T-helper 9 cell (primary cell): Measurements from ENCODE around the gene RFESD.
A peak's percentile ranks its signal among the peaks of the same experiment; 100 is the strongest.
"Not testable (repeated sequence)": the region's sequence is repeated elsewhere in the genome, so short reads cannot be mapped to it uniquely, and the experiment has no call there.

Experiments used
- DNase-seq: peaks from one replicate; pipeline ENCODE4 v3.0.0-alpha.2; 2020

The RFESD gene

DNA sequence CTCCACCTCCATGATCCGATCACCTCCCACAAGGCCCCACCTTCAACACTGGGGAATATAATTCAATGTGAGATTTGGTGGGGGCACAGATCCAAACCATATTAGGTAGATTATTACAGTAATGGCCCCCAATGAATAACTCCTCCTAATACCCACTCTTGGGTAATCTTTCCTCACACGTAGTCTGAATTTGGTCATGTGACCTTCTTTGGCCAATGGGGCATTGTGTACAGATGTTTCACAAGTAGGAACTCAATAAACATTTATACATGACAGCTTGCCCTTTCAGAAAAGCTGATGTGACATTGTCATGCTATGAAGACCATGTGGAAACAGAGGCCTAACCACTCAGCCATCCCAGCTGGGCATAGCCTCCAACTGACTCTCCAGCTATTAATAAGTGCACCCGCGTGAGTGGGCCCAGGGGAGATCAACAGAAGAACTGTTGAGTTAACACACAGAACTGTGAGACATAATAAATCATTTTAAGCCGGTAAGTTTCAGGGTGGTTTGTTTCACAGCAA, 16.1 kb upstream of the RFESD start:
- DNase-seq = no peak

GRCh38 chr5:95631255-95631958, 15.2 kb upstream of the RFESD start:
- no peak for DNase-seq

- peak; percentile 53 for DNase-seq
Observed at GRCh38 chr5:95631991-95632675, 14.4 kb upstream of the RFESD start.

GRCh38 chr5:95632942-95633341, 13.6 kb upstream of the RFESD start:
- not testable (repeated sequence) for DNase-seq

GRCh38 chr5:95633671-95634070, 12.9 kb upstream of the RFESD start:
- no peak for DNase-seq

DNA sequence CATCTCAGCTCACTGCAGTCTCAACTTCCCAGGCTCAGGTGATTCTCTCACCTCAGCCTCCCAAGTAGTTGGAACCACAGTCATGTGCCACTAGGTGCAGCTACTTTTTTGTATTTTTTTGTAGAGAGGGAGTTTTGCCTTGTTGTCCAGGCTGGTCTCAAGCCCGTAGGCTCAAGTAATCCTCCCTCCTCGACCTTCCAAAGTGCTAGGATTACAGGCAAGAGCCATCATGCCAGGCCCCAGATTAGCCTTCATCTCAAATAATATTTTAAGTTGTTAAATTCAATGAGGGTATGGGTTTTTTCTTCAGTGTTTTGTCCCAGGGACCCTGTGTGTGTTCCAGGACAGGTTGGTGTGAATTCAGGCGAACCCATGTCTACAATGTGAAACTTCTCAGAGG, 12.5 kb upstream of the RFESD start:
- no peak for DNase-seq

- DNase-seq = no peak
Observed at GRCh38 chr5:95638632-95639031, 7.9 kb upstream of the RFESD start.

- DNase-seq = no peak
Observed at GRCh38 chr5:95641741-95642220, 4.8 kb upstream of the RFESD start.

DNA sequence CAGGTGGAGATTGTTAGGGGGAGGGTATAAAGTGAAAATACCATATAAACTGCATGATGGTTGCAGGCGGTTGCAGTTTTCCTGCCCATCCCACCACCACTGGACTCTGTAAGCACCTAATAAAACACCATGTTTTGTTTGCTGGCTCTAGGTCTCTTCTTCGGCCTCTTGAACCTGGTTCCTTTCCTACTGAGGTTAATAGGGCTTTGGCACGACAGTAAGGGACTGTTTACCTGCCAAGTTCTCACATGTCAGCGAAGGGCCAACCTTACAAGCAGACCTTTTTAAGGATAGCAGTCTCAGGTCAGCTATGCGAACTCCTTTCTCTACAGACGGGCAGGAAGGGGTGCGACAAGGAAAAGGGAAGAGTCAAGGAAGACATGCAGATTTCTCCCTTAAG, 3.4 kb upstream of the RFESD start:
- DNase-seq = no peak

- DNase-seq = no peak
Observed at GRCh38 chr5:95644351-95645042, 2.1 kb upstream of the RFESD start.

GRCh38 chr5:95646226-95646568, 380 bp upstream of the RFESD start:
- DNase-seq = not testable (repeated sequence)

DNA sequence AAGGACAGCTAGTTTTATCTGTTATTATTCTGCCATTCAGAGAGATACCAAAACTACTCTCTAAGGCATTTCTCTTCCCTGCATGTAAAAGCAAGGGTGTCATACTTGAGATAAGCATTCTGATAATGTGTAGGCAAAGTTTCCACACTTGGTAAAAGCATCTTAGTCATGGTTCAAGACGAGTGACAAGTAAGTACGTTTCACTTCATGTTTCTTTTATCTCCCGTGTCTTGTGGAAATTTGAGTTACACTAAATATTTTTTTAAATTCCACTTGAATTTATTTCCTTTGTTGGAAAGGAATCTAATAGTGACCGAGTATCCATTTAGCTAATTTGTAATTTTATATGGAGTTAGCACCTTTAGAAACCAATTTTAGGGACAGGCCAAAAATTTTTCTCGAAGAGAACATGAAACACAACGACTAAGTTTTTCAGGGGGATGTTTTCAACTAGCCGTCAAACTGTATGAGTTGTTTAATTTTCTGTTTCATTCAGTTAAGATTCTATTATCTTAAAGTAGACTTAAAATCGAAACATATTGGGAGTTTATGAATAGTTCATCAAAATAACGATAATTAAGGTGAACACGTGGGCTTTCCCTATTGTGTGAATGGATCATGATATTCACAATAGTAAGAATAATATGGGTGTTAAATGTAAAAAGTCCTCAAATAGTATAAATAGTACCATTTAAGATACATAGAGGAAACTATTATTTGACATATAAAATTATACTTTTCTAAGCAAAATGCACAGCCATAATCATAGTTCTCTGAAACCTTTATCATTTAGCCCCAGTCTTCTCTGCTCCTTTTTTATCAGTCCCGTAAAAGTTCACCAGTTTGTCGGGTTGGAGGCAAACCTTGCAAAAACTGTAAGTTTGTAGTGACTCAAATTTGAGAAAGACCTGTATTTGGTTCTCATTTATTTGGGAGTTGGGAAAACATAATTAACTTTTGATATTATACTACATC, 1.6 kb downstream of the RFESD start:
- DNase-seq = no peak

- DNase-seq = no peak
Observed at GRCh38 chr5:95649274-95649673, 2.7 kb downstream of the RFESD start.

DNA sequence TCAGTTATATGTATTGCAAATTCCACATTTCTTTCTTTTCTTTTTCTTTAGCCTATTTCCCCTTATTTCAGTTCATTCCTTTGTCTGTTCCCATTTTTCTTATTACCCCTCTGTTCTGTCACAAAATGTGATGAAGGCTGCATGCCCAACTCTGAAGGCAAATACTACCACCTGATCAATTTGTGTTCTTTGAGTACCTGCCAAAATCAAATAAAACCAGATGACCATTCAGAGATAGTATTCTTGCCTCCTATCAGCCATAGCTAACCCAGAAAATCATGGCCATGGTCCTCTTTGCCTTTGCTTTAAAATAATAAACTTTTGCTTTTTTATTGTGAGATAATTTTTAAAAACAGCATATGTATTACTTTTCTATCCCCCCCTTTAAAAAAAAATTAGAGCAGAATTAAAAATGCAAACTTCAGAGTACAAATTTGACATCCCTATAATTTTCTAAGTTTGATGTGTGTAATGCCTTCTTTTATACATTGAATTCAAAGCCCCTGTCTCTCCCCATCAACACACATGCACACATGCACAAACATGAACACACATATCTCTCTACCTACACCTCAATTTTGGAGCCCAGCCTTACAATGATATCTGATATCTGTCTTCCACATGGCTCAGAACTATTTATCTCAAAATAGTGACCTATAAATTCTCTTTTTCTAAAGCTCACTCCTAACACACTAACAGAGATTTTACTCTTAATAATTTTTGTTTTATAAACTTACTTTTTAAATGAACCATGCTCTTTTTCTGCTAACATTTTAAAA, 3.5 kb downstream of the RFESD start:
- no peak for DNase-seq

DNA sequence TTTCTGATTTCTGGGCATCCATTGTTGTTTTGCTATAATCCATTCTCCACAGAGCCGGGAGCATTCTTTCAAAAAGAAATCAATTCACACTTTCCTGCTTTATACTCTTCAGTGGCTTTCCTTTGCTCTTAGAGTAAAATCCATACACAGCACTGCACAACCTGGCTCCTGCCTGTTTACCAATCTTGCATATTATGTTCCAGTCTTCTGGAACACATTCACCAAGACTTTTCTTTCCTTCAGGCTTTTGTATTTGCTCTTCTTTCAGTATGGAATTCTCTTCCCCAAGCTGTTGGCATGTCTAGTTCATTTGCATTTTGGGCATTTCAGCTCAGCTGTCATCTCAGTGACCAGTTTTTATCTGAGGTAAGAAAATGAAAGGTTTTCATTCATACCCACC, 6.3 kb downstream of the RFESD start:
- no peak for DNase-seq

- DNase-seq = no peak
Observed at GRCh38 chr5:95654196-95654595, 7.6 kb downstream of the RFESD start.

DNA sequence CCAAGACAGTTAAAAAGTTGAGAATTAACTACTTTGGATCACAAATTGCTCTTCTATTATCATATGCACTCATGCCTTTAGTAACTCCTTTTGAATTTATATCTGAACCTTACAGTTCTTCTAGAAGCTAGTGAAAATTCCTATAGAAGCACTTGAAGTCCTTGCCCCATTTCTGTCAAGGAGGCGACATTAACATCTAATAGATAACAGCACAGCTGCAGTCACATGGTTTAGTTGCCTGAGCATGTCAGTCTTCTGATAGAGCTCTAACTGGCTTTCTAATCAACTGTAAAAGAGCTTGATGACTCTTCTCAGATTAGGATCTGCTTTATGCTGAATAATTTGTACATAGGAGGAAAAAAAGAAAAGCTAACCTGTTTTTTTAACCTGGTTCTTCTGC, 9.0 kb downstream of the RFESD start:
- no peak for DNase-seq

- no peak for DNase-seq
Observed at GRCh38 chr5:95660060-95660459, 13.5 kb downstream of the RFESD start.

DNA sequence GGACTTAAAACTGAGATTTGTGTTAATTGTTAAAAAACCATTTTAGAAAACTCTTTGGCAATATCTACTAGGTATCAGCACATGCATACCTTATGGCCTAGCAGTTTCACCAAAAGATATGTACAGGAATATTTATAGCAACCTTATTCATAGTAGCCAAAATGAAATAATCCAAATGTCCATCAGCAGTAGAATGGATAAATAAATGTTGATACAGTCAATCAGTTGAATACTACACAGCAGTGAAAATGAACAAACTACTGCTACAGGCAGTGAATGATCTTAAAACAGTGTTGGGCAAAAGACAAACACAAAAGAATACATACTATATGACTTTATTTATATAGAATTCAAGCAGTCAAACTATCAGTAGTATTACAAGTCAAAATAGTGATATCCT, 16.4 kb downstream of the RFESD start:
- no peak for DNase-seq

GRCh38 chr5:95664204-95664786, 17.7 kb downstream of the RFESD start:
- no peak for DNase-seq

DNA sequence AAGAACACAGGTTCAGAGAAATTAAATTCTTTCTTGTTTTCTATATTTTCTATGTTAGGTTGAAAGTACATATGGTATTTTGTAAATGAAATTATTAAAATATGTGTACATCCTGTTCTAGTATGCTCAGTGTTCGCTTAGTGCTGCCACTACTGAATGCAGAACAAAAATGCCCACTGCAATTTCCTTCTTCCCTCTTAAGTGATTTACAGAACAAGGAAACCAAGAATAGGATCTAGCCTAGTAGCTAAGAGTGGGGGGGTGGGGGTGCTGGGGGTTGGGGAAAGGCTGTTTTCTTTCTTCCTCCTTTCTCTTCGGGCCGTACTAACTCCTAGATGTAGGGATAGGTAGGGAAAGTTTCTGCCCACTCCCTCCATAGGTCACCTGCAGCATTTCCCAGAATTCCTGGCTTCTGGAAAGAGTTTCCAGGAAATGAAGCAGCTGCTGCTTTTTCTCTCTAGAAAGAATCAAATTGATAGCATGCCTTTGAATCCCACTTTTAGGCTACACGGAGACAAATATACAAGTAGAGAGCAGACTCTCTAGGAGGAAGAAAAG, 20.6 kb downstream of the RFESD start:
- no peak for DNase-seq
